HL-60/S4 (cell line): ENCODE measurements around the gene SNX22.
"Not testable (repeated sequence)": the region's sequence is repeated elsewhere in the genome, so short reads cannot be mapped to it uniquely, and the experiment has no call there.

Source experiments
- in situ Hi-C: fragments of 300-500 bp; cut with MboI; formaldehyde crosslinking; loops from 2 replicates; pipeline ENCODE4 v1.14.3; 2022; ENCODE audit warnings: low sequenced_read_pairs

The SNX22 gene

GRCh38 chr15:64151727-64152506, at the start of gene SNX22:
Gene SNX22, plus strand, starts transcription at chr15:64151731. Its CDS starts 45 bp downstream, at chr15:64151776.
- in situ Hi-C loops: no loop called here

- in situ Hi-C loops: no loop called here
Observed at GRCh38 chr15:64102497-64102896, 49.0 kb upstream of the SNX22 start.

- in situ Hi-C loops: no loop called here
Observed at GRCh38 chr15:64105113-64105704, 46.3 kb upstream of the SNX22 start.

- in situ Hi-C loops: no loop called here
Observed at GRCh38 chr15:64107337-64107736, 44.2 kb upstream of the SNX22 start.

- in situ Hi-C loops: not testable (repeated sequence)
Observed at GRCh38 chr15:64110108-64110701, 41.3 kb upstream of the SNX22 start.

- in situ Hi-C loops: no loop called here
Observed at GRCh38 chr15:64110950-64111678, 40.4 kb upstream of the SNX22 start.

GRCh38 chr15:64111679-64112050, 39.9 kb upstream of the SNX22 start:
- in situ Hi-C loops: no loop called here

- in situ Hi-C loops: no loop called here
Observed at GRCh38 chr15:64112073-64112772, 39.3 kb upstream of the SNX22 start.

- in situ Hi-C loops: no loop called here
Observed at GRCh38 chr15:64112904-64113303, 38.6 kb upstream of the SNX22 start.

GRCh38 chr15:64117759-64118487, 33.6 kb upstream of the SNX22 start:
- in situ Hi-C loops: no loop called here

GRCh38 chr15:64120322-64120721, 31.2 kb upstream of the SNX22 start:
- in situ Hi-C loops: not testable (repeated sequence)

- in situ Hi-C loops: no loop called here
Observed at GRCh38 chr15:64121614-64122013, 29.9 kb upstream of the SNX22 start.

GRCh38 chr15:64122444-64122843, 29.1 kb upstream of the SNX22 start:
- in situ Hi-C loops: no loop called here

GRCh38 chr15:64122936-64123351, 28.6 kb upstream of the SNX22 start:
- in situ Hi-C loops: no loop called here

GRCh38 chr15:64125978-64126377, 25.6 kb upstream of the SNX22 start:
- in situ Hi-C loops: no loop called here

GRCh38 chr15:64127521-64128270, 23.8 kb upstream of the SNX22 start:
- in situ Hi-C loops: no loop called here

- in situ Hi-C loops: no loop called here
Observed at GRCh38 chr15:64130159-64130558, 21.4 kb upstream of the SNX22 start.

GRCh38 chr15:64131547-64131946, 20.0 kb upstream of the SNX22 start:
- in situ Hi-C loops: no loop called here

GRCh38 chr15:64132217-64132616, 19.3 kb upstream of the SNX22 start:
- in situ Hi-C loops: no loop called here
